C4-2B (cell line): Measurements from ENCODE around the gene NTN5.

ENCODE experiments used
- ZFX ChIP-seq: fragments of 450-650 bp; IDR thresholded peaks from 2 replicates; pipeline ENCODE4 v1.6.1; 2017
- TF ChIP-seq, protein P1 (sequence below): fragments of 450-650 bp; conservative IDR thresholded peaks from 2 replicates; pipeline ENCODE4 v1.5.1; 2017; ENCODE audit warnings: mild to moderate bottlenecking

DNA sequence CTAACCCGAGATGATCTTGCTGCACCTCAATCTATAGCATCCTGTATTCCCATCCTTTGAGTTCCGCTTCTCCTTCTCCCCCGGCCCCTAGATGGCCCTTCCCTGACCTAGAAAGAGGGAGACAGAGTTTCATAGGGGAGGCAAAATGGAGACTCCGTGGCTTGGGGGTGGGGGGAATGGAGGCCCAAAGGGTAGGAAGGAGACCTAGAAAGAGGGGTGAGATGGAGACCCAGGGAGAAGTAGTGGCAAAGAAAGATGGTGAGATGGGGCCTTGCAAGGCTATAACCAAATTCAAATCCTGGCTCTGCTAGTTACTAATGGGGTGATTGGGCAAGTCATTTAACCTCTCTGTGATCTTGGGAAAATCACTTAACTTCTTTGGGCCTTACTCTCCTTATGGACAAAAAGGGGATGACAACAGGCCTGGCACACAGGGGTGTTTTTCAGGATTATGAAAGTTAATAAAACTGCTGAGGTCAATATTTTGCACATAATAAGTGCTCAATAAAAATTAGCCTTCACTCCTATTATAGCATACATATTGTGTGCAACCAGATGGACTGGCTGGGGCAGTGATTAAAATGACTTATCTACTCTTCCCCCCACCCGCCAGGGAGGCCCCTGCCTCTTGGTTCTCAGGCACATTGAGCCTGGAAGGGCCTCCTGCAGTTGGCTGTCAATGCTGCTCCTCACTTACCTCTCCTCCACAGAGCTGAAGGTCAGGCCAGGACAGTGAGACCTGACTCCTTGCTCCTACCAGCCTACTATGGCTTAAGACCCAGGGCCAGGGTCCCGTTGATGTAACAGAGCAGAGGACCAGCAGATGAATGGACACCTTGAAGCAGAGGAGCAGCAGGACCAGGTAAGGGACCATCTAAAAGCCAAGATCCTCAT lies 52.9 kb downstream of the NTN5 start:
- TF ChIP-seq, protein P1, sequence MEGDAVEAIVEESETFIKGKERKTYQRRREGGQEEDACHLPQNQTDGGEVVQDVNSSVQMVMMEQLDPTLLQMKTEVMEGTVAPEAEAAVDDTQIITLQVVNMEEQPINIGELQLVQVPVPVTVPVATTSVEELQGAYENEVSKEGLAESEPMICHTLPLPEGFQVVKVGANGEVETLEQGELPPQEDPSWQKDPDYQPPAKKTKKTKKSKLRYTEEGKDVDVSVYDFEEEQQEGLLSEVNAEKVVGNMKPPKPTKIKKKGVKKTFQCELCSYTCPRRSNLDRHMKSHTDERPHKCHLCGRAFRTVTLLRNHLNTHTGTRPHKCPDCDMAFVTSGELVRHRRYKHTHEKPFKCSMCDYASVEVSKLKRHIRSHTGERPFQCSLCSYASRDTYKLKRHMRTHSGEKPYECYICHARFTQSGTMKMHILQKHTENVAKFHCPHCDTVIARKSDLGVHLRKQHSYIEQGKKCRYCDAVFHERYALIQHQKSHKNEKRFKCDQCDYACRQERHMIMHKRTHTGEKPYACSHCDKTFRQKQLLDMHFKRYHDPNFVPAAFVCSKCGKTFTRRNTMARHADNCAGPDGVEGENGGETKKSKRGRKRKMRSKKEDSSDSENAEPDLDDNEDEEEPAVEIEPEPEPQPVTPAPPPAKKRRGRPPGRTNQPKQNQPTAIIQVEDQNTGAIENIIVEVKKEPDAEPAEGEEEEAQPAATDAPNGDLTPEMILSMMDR, result no peak
- no peak for TF ChIP-seq ZFX
